Measurements from ENCODE around the gene NHSL2. TPM values are rescaled to one million over a fixed set of nuclear protein-coding genes. Genes with fewer than 3 reads are reported as not detected.

Gene NHSL2
- total RNA-seq, 1 experiment from 2014 or later = 0.36 TPM

GRCh38 chrX:72030431-72030830 is 119.8 kb downstream of the NHSL2 start:
- H3K36me3 ChIP-seq (ENCODE audit: control insufficient read depth, insufficient read depth, low read length) = no peaks in the 10 kb centered on the region
- TF ChIP-seq, protein P1, sequence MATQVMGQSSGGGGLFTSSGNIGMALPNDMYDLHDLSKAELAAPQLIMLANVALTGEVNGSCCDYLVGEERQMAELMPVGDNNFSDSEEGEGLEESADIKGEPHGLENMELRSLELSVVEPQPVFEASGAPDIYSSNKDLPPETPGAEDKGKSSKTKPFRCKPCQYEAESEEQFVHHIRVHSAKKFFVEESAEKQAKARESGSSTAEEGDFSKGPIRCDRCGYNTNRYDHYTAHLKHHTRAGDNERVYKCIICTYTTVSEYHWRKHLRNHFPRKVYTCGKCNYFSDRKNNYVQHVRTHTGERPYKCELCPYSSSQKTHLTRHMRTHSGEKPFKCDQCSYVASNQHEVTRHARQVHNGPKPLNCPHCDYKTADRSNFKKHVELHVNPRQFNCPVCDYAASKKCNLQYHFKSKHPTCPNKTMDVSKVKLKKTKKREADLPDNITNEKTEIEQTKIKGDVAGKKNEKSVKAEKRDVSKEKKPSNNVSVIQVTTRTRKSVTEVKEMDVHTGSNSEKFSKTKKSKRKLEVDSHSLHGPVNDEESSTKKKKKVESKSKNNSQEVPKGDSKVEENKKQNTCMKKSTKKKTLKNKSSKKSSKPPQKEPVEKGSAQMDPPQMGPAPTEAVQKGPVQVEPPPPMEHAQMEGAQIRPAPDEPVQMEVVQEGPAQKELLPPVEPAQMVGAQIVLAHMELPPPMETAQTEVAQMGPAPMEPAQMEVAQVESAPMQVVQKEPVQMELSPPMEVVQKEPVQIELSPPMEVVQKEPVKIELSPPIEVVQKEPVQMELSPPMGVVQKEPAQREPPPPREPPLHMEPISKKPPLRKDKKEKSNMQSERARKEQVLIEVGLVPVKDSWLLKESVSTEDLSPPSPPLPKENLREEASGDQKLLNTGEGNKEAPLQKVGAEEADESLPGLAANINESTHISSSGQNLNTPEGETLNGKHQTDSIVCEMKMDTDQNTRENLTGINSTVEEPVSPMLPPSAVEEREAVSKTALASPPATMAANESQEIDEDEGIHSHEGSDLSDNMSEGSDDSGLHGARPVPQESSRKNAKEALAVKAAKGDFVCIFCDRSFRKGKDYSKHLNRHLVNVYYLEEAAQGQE (IDR thresholded peaks at IDR 0.05; ENCODE audit: insufficient read depth in 1 of 2, low read depth in 2 of 2, low read length in 1 of 2) = no peak
- peak; percentile 71 for TF ChIP-seq TCF7L2 (IDR thresholded peaks at IDR 0.05; ENCODE audit: low read depth, low read length)
- ATAC-seq (0 out of 2 replicates have a peak, but pooled peaks have one; percentile 39), DNase-seq (ENCODE audit: low read depth, low spot score) (no peak)
- H3K4me3 ChIP-seq (ENCODE audit: low read depth in 2 of 2, low read length in 2 of 2) = no peak overlapping the region
- intact Hi-C loops (cut with micrococcal nuclease; ENCODE audit: unreplicated experiment) = no loop called here
- H3K27me3 ChIP-seq (ENCODE audit: control insufficient read depth, insufficient read depth, low read length) = no peaks in the 10 kb centered on the region
- H3K27ac ChIP-seq (ENCODE audit: low read length) = no peak overlapping the region
- POLR2A ChIA-PET = no interaction called here
- H3K9me3 ChIP-seq (ENCODE audit: control insufficient read depth, insufficient read depth, low read depth, low read length) = no peaks in the 10 kb centered on the region
- CTCF ChIA-PET = no interaction called here
- peaks cover 17% of the 10 kb centered on the region for H3K4me1 ChIP-seq (ENCODE audit: control insufficient read depth, insufficient read depth, low read length)
- in situ Hi-C loops (cut with HindIII; ENCODE audit: low pct_unique_long_range_greater_than_20kb, low sequenced_read_pairs) = no loop called here
- BruUV-seq (replicated peaks) = no TSS peak

DNA sequence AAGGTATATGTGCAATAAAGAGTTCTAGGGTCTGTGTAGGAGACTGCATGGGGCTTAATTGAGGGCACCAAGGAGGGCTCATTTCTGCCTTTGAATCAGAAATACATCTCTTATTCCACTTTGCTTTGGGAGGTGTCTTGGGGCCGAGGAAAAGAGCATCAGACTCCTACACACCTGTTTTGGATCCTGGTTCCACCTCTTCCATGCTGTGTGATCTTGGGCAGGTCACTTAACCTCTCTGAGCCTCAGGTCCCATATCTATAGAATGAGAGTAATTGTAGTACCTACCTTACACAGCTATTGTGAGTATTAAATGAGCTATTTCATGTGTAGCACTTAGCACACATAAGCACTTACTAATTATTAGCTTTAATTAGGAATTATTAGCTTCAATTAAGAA is 120.5 kb downstream of the NHSL2 start:
- no TSS peak for BruUV-seq (replicated peaks)

More for the DNA sequence above, 120.5 kb downstream of the NHSL2 start:
- Histone ChIP-seq H3K4me1 (ENCODE audit: control insufficient read depth, insufficient read depth, low read length) (peaks cover 17% of the 10 kb centered on the region), H3K4me3 (ENCODE audit: low read depth in 2 of 2, low read length in 2 of 2) (no peak overlapping the region), H3K27me3 (ENCODE audit: control insufficient read depth, insufficient read depth, low read length) (no peaks in the 10 kb centered on the region), H3K36me3 (ENCODE audit: control insufficient read depth, insufficient read depth, low read length) (no peaks in the 10 kb centered on the region), H3K27ac (ENCODE audit: low read length) (0 out of 2 replicates have a peak overlapping the region, but pooled peaks have one; percentile 12), H3K9me3 (ENCODE audit: control insufficient read depth, insufficient read depth, low read depth, low read length) (no peaks in the 10 kb centered on the region)
- DNase-seq (ENCODE audit: low read depth, low spot score) (no peak), ATAC-seq (no peak)
- TF ChIP-seq TCF7L2 (IDR thresholded peaks at IDR 0.05; ENCODE audit: low read depth, low read length) = no peak
- no peak for TF ChIP-seq POLR2AphosphoS5 (IDR thresholded peaks at IDR 0.05; ENCODE audit: low read depth, low read length)
- TF ChIP-seq, protein P1 (IDR thresholded peaks at IDR 0.05; ENCODE audit: insufficient read depth in 1 of 2, low read depth in 2 of 2, low read length in 1 of 2) = no peak
- TF ChIP-seq SIN3A (IDR thresholded peaks at IDR 0.05; ENCODE audit: borderline replicate concordance, insufficient read depth, low read depth, low read length) = no peak
- TF ChIP-seq, protein P2, sequence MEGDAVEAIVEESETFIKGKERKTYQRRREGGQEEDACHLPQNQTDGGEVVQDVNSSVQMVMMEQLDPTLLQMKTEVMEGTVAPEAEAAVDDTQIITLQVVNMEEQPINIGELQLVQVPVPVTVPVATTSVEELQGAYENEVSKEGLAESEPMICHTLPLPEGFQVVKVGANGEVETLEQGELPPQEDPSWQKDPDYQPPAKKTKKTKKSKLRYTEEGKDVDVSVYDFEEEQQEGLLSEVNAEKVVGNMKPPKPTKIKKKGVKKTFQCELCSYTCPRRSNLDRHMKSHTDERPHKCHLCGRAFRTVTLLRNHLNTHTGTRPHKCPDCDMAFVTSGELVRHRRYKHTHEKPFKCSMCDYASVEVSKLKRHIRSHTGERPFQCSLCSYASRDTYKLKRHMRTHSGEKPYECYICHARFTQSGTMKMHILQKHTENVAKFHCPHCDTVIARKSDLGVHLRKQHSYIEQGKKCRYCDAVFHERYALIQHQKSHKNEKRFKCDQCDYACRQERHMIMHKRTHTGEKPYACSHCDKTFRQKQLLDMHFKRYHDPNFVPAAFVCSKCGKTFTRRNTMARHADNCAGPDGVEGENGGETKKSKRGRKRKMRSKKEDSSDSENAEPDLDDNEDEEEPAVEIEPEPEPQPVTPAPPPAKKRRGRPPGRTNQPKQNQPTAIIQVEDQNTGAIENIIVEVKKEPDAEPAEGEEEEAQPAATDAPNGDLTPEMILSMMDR (IDR thresholded peaks at IDR 0.05) = no peak
- ChIA-PET CTCF (no interaction called here), POLR2A (interaction anchor here (0.7 kb wide), 1 partner anchor 131 kb away, joined by 5 read pairs; no protein-coding TSS in a partner anchor)
- in situ Hi-C loops (cut with HindIII; ENCODE audit: low pct_unique_long_range_greater_than_20kb, low sequenced_read_pairs) (no loop called here), intact Hi-C loops (cut with micrococcal nuclease; ENCODE audit: unreplicated experiment) (no loop called here)

Measured in Panc1 (cell line).